Body of pancreas (tissue), 4 donors: ENCODE measurements around the gene VAMP2. TPM values are rescaled to one million over a fixed set of nuclear protein-coding genes. Genes with fewer than 3 reads are reported as not detected.
A peak's percentile ranks its signal among the peaks of the same experiment; 100 is the strongest.

Experiments used
- ATAC-seq: fragments of 150-250 bp; one replicate; pipeline ENCODE4 v1.9.1; 2016
- DNase-seq, 4 donors: peaks; one replicate each; pipeline ENCODE4 v3.0.0-alpha.2; 2019
- H3K27ac ChIP-seq, 4 donors: fragments of 200-600 bp; sonication (generic); 1 replicate in 3 of 4; 2 replicates in 1 of 4; pipeline versions ENCODE4 v1.5.1 to v1.6.1; 2016 to 2019; ENCODE audit warnings: mild to moderate bottlenecking in 1 of 4, mixed read lengths in 1 of 4, moderate library complexity in 1 of 4
- H3K27me3 ChIP-seq, 2 donors: fragments of 200-600 bp; sonication (generic); one replicate each; pipeline ENCODE4 v1.6.0; 2016; ENCODE audit warnings: mild to moderate bottlenecking in 1 of 2
- H3K36me3 ChIP-seq, 2 donors: fragments of 200-600 bp; sonication (generic); replicated peaks in 1 of 2; 2 replicates each; pipeline ENCODE4 v1.5.1; 2016; ENCODE audit warnings: low read depth in 2 of 2; ENCODE audit not compliant: insufficient read depth in 1 of 2
- H3K4me1 ChIP-seq: fragments of 200-600 bp; sonication (generic); one replicate; pipeline ENCODE4 v1.6.0; 2016
- H3K4me3 ChIP-seq, 2 donors: fragments of 200-600 bp; sonication (generic); 1 replicate in 1 of 2; 2 replicates in 1 of 2; pipeline ENCODE4 v1.5.1; 2016 to 2019
- H3K9me3 ChIP-seq, 3 donors: fragments of 200-600 bp; sonication (generic); 1 replicate in 2 of 3; 2 replicates in 1 of 3; pipeline ENCODE4 v1.5.1; 2016
- POLR2A ChIP-seq, 3 donors: fragments of 450-650 bp; IDR thresholded peaks; one replicate each; pipeline ENCODE4 v1.6.1; 2016; ENCODE audit warnings: antibody characterized with exemption in 3 of 3, mild to moderate bottlenecking in 2 of 3
- WGBS, 2 donors: methylation state at CpG; one replicate each; pipeline ENCODE4 v1.1.5; 2017; 5-methylcytosine and 5-hydroxymethylcytosine counted together
- intact Hi-C: fragments of 100-400 bp; cut with DNase I; formaldehyde crosslinking; loops from one replicate; pipeline ENCODE4 v1.15.1; 2023
- total RNA-seq, 2 donors: library from RNA; depleted of rRNA; stranded (reverse); fragments of >200 nt; gene quantifications; one replicate each; pipeline ENCODE4 v1.1.0, GENCODE V29; 2016
- TF ChIP-seq, protein P1 (sequence below), 7 experiments: fragments of 450-650 bp in 4 of 7; fragments of 200-600 bp in 3 of 7; sonication (generic) in 3 of 7; IDR thresholded peaks; one replicate each; pipeline ENCODE4 v1.5.1; 2016 to 2019; ENCODE audit warnings: antibody characterized with exemption in 7 of 7

Gene VAMP2
- total RNA-seq, 2 donors from 2014 or later = 16.3 to 26.4 TPM

- Histone ChIP-seq H3K27me3 (no peaks in the 10 kb centered on the region), H3K36me3 (no peaks in the 10 kb centered on the region), H3K27ac (peak overlapping the region; percentile 99 to 100 (median 100)), H3K4me3 (peak overlapping the region; percentile 32 to 96), H3K4me1 (peaks cover 70% of the 10 kb centered on the region), H3K9me3 (no peaks in the 10 kb centered on the region)
- 2 to 8% methylated on average over 13 to 14 of the region's 14 CpGs for WGBS, 2 donors
- no peak for TF ChIP-seq POLR2A (IDR thresholded peaks at IDR 0.05)
- TF ChIP-seq, protein P1, sequence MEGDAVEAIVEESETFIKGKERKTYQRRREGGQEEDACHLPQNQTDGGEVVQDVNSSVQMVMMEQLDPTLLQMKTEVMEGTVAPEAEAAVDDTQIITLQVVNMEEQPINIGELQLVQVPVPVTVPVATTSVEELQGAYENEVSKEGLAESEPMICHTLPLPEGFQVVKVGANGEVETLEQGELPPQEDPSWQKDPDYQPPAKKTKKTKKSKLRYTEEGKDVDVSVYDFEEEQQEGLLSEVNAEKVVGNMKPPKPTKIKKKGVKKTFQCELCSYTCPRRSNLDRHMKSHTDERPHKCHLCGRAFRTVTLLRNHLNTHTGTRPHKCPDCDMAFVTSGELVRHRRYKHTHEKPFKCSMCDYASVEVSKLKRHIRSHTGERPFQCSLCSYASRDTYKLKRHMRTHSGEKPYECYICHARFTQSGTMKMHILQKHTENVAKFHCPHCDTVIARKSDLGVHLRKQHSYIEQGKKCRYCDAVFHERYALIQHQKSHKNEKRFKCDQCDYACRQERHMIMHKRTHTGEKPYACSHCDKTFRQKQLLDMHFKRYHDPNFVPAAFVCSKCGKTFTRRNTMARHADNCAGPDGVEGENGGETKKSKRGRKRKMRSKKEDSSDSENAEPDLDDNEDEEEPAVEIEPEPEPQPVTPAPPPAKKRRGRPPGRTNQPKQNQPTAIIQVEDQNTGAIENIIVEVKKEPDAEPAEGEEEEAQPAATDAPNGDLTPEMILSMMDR (IDR thresholded peaks at IDR 0.05) = peak in 1 of 7 experiments; percentile 1
- intact Hi-C loops = no loop called here
- no peak for ATAC-seq
- peak in 3 of 4 donors; percentile 54 to 65 (median 65) for DNase-seq
Observed at GRCh38 chr17:8155231-8155995, 7.3 kb downstream of the VAMP2 start.

- no peak for DNase-seq
- ATAC-seq = no peak
- H3K27me3 ChIP-seq = no peaks in the 10 kb centered on the region
- TF ChIP-seq, protein P1 (IDR thresholded peaks at IDR 0.05) = no peak
- peak in 1 of 3 donors; percentile 68 for TF ChIP-seq POLR2A (IDR thresholded peaks at IDR 0.05)
- H3K4me1 ChIP-seq = peaks cover 73% of the 10 kb centered on the region
- H3K27ac ChIP-seq = peak overlapping the region; percentile 99 to 100 (median 100)
- intact Hi-C loops = no loop called here
- peak overlapping the region; percentile 1 to 96 for H3K4me3 ChIP-seq
- WGBS, 2 donors = 14 to 30% methylated on average over 11 of the region's 11 CpGs
- no peaks in the 10 kb centered on the region for H3K9me3 ChIP-seq
- peaks cover 5 to 6% of the 10 kb centered on the region in 2 donors for H3K36me3 ChIP-seq
Observed at GRCh38 chr17:8154608-8155155, 8.1 kb downstream of the VAMP2 start.

- ATAC-seq (peak; percentile 58), DNase-seq (peak; percentile 100)
- no peaks in the 10 kb centered on the region for H3K27me3 ChIP-seq
- TF ChIP-seq POLR2A (IDR thresholded peaks at IDR 0.05) = peak in 1 of 3 donors; percentile 90
- TF ChIP-seq, protein P1 (IDR thresholded peaks at IDR 0.05) = peak in 1 of 7 experiments; percentile 12
- intact Hi-C loops = no loop called here
- no peaks in the 10 kb centered on the region for H3K9me3 ChIP-seq
- WGBS, 2 donors = 2% methylated on average over 21 to 22 of the region's 22 CpGs
- H3K36me3 ChIP-seq = peaks cover 11 to 12% of the 10 kb centered on the region in 2 donors
- peak overlapping the region; percentile 99 to 100 (median 100) for H3K27ac ChIP-seq
- H3K4me3 ChIP-seq = peak overlapping the region in 1 of 2 donors; percentile 96
- H3K4me1 ChIP-seq = peaks cover 67% of the 10 kb centered on the region
Observed at GRCh38 chr17:8153957-8154607, 8.7 kb downstream of the VAMP2 start.

DNA sequence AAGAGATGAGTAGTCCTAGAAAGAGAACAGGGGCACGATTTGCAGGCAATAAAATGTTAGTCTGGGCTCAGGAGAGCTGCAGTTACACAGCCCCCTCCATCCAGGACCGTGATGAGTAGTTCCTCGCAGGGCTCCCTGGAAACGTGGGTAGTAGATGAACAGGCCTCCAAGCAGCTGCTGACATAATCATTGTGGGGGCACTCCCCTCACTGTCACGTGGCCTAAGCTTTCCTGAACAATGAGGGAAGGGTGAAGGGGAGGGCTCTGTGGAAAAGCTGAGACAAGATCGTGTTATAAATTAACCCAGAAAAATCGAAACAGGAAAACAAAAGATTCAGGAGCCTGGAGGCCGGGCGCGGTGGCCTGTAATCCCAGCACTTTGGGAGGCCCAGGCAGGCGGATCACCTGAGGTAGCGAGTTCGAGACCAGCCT, 9.2 kb downstream of the VAMP2 start:
- DNase-seq = peak; percentile 87 to 97 (median 90)
- Histone ChIP-seq H3K27me3 (no peaks in the 10 kb centered on the region), H3K36me3 (peaks cover 13 to 14% of the 10 kb centered on the region in 2 donors), H3K4me1 (peaks cover 63% of the 10 kb centered on the region), H3K9me3 (no peaks in the 10 kb centered on the region), H3K27ac (peak overlapping the region; percentile 99 to 100 (median 100)), H3K4me3 (no peak overlapping the region)
- peak; percentile 25 for ATAC-seq
- 4 to 8% methylated on average over 13 of the region's 13 CpGs for WGBS, 2 donors
- TF ChIP-seq, protein P1 (IDR thresholded peaks at IDR 0.05) = peak in 1 of 7 experiments; percentile 9
- peak in 1 of 3 donors; percentile 29 for TF ChIP-seq POLR2A (IDR thresholded peaks at IDR 0.05)
- intact Hi-C loops = no loop called here
